IPS-15b (cell line): ENCODE measurements around the gene NAV2.

ENCODE experiments used
- H3K27me3 ChIP-seq: one replicate; pipeline ENCODE4 v1.6.1; 2013; ENCODE audit warnings: low read length; ENCODE audit not compliant: control insufficient read depth, insufficient read depth
- H3K36me3 ChIP-seq: one replicate; pipeline ENCODE4 v1.6.1; 2013; ENCODE audit warnings: low read length; ENCODE audit not compliant: control insufficient read depth, insufficient read depth
- H3K4me1 ChIP-seq: one replicate; pipeline ENCODE4 v1.6.1; 2013; ENCODE audit warnings: mild to moderate bottlenecking, low read length; ENCODE audit not compliant: control insufficient read depth, insufficient read depth
- H3K4me3 ChIP-seq: one replicate; pipeline ENCODE4 v1.5.1; 2013; ENCODE audit warnings: low read depth, low read length
- H3K9ac ChIP-seq: one replicate; pipeline ENCODE4 v1.6.1; 2013; ENCODE audit warnings: low read depth, mild to moderate bottlenecking, low read length
- H3K9me3 ChIP-seq: one replicate; pipeline ENCODE4 v1.6.1; 2013; ENCODE audit warnings: mild to moderate bottlenecking, low read length; ENCODE audit not compliant: control insufficient read depth, insufficient read depth

Gene NAV2

DNA sequence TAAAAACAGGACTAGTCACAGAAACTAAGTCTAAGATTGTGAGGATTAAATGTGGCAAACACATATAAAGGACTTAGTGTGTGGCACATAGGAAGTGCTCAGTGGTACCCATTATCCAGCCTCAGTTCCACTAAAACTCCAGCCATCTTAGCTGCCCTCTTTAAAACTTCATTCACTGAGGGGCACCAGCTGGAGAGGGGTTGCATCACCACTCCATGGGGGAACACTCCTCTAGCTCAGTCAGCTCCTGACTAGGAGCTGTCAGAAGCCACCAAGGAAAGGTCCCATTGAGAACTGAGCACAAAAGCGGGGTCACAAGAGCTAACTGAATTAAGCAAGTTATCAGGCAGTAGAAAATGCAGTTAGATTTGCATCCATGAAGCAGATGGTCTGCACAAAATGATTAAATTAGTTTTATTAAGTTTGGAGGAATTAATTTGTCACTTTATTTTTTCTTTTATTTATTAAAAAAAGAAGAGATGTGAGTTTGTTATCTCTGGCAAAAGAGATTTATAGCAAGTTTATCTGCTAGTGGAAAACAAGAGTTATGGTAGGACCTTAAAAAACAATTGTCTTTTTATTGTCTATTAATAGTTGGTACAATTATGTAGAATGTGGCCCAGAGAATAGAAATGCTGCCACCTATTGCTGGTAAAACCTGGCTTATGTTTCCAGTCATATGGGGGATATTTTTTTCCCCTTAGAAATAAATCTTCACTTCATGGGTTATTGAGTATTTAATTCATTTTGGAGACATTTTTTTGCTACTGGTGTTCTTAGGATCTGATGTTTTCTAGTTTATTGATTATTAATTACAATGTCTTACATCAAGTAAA is 95.7 kb downstream of the NAV2 start:
- Histone ChIP-seq H3K36me3 (no peaks in the 10 kb centered on the region), H3K4me1 (peaks cover 38% of the 10 kb centered on the region), H3K9me3 (no peaks in the 10 kb centered on the region), H3K27me3 (no peaks in the 10 kb centered on the region), H3K9ac (no peak overlapping the region), H3K4me3 (no peak overlapping the region)

DNA sequence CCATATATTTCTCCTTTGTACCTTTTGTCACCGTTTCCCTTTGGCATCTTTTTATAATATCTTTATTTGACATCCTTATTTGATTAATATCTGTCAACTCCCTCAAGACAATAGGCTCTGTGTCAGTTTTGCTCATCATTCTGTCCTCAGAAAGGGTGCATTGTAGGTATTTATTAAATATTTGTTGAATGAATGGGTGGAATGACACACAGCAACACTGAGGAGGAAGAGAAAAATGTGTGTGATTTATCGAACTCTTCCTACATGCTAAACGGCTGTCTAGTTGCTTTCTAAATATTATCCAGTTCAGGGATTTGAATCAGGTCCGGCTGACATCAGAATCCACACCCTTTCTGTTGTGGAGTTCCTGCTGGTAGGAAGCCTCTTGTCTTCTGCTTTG is 98.2 kb downstream of the NAV2 start:
- H3K4me3 ChIP-seq = no peak overlapping the region
- no peaks in the 10 kb centered on the region for H3K9me3 ChIP-seq
- H3K9ac ChIP-seq = no peak overlapping the region
- H3K36me3 ChIP-seq = no peaks in the 10 kb centered on the region
- H3K27me3 ChIP-seq = no peaks in the 10 kb centered on the region
- H3K4me1 ChIP-seq = peaks cover 39% of the 10 kb centered on the region

DNA sequence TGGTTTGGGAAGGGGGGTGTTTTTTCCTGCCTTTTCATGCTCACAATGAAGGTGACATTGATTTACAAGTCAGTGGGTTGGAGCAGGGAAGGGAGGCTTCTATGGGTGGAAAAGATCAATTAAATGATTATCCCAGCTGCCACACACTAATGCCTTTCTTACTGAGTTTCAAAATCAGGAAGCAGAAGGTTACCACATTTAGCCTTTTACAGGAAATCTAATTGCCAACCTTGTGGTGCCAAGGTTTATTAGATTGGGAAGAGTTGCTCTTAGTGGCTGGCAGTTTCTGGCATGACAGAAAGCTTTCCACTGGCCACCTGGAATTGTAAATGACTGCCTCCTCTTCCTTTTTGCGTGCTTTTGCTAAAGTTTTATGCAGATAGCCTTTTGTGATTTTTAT is 98.7 kb downstream of the NAV2 start:
- Histone ChIP-seq H3K27me3 (no peaks in the 10 kb centered on the region), H3K9me3 (no peaks in the 10 kb centered on the region), H3K4me3 (no peak overlapping the region), H3K4me1 (peaks cover 45% of the 10 kb centered on the region), H3K36me3 (no peaks in the 10 kb centered on the region), H3K9ac (no peak overlapping the region)

DNA sequence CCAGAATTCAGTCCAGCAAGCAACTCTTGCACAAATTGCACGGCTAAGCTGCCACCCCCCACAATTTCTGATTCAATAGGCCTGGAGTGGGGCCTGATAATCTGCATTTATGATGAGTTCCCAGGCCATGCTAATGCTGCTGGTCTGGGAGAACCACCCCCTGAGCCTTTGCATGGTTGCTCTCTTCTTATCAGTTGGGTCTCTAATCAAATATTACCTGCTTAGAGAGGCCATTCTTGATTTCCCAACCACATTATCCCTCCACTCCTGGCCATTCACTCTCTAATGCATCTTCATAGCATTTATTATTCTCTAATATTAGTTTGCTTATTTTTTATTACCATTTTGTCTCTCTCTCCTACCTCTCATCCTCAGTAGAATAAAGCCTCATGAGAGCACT is 99.5 kb downstream of the NAV2 start:
- H3K4me3 ChIP-seq = no peak overlapping the region
- no peaks in the 10 kb centered on the region for H3K36me3 ChIP-seq
- peaks cover 52% of the 10 kb centered on the region for H3K4me1 ChIP-seq
- no peaks in the 10 kb centered on the region for H3K9me3 ChIP-seq
- no peaks in the 10 kb centered on the region for H3K27me3 ChIP-seq
- H3K9ac ChIP-seq = no peak overlapping the region

DNA sequence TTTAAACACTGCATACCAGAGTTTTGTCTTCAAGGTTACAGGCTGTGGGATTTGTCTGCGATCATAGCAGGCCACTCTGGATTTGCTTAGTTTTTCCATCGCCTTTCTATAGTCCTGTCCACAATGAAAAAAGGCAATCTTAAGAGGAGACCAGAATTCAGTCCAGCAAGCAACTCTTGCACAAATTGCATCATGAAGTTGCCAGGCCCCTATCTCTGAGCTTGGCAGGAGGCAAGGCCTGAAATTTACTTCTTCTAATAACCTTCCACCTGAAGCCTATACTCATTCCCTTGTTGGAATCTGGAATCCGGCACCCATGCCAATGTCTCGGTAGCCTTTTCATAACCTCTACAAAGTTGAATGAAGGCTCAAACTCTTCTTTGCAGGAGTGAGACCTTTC is 100.1 kb downstream of the NAV2 start:
- H3K36me3 ChIP-seq = no peaks in the 10 kb centered on the region
- no peaks in the 10 kb centered on the region for H3K9me3 ChIP-seq
- H3K27me3 ChIP-seq = no peaks in the 10 kb centered on the region
- H3K4me3 ChIP-seq = no peak overlapping the region
- no peak overlapping the region for H3K9ac ChIP-seq
- H3K4me1 ChIP-seq = peaks cover 54% of the 10 kb centered on the region

DNA sequence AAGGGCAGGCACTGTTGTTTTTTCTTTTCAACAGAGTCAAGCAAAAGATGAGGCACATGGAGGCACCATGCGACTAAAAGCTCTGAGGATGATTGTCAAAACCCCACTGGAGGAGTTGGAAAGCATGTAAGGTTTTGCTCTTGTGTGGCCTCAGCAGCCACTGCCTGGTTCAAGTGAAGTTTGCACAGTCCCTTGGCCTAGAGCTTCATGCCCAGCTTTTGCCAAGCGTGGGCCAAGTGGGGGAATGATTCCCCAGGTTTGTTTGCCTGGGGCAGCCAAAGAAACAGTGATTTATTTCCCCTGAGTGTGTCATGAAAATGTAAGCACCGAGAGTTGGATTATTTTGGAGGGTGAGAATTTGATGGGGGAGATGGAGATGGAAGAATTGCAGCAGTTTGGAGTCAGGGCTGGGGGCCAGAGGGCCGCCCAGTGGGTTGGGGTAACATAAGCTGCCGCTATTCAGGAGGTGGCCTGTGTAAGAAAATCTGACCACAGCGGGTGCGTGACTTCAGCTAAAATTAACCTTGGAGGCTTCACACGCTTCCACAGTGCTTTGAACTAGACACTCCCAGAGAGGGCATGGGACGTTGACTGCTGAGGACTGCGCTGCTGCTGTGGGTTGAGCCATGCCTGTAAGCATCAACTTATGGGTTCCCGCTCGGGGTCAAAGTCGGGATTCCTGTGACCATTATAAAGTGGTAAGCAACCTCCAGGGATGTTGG is 100.7 kb downstream of the NAV2 start:
- Histone ChIP-seq H3K27me3 (no peaks in the 10 kb centered on the region), H3K4me1 (peaks cover 49% of the 10 kb centered on the region), H3K4me3 (no peak overlapping the region), H3K36me3 (no peaks in the 10 kb centered on the region), H3K9me3 (no peaks in the 10 kb centered on the region), H3K9ac (no peak overlapping the region)

DNA sequence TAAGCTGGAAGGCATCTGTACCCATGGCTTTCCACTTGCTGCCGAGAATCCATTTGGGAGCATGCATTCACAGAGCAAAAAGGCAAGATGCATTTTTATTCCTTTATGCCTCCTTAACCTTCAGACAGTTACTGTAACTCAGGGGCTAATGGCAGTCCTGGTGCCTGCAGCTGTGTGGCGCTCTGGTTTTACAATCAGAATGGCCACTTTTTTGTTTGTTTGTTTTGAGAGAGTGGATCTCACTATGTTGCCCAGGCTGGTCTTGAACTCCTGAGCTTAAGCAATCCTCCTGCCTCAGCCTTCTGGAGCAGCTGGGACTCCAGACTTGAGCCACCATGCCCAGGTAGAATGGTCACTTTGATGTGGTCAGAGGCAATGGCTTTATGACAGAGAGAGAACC is 101.8 kb downstream of the NAV2 start:
- Histone ChIP-seq H3K9ac (no peak overlapping the region), H3K4me1 (peaks cover 52% of the 10 kb centered on the region), H3K9me3 (no peaks in the 10 kb centered on the region), H3K27me3 (no peaks in the 10 kb centered on the region), H3K4me3 (no peak overlapping the region), H3K36me3 (no peaks in the 10 kb centered on the region)

DNA sequence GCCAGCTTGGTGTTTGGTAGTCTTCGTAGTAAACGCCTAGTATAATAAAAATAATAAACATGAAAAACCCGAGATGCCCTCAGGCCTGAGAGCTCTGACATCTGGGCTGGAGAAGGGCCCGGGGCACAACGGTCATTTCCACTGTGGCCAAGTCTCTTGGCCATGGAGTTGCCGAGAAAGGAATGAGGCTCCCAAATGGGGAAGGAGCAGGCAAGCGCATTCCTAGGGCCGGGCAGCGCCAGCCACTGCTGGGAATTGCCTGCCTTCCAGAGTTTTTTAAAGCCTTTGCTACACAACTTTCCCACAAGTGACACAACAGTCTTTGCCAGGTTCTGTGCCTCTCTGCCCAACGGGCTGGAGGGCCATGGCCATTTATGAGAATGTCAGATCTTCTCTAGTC is 103.4 kb downstream of the NAV2 start:
- Histone ChIP-seq H3K4me1 (peaks cover 59% of the 10 kb centered on the region), H3K9me3 (no peaks in the 10 kb centered on the region), H3K27me3 (no peaks in the 10 kb centered on the region), H3K36me3 (no peaks in the 10 kb centered on the region), H3K9ac (no peak overlapping the region), H3K4me3 (no peak overlapping the region)

DNA sequence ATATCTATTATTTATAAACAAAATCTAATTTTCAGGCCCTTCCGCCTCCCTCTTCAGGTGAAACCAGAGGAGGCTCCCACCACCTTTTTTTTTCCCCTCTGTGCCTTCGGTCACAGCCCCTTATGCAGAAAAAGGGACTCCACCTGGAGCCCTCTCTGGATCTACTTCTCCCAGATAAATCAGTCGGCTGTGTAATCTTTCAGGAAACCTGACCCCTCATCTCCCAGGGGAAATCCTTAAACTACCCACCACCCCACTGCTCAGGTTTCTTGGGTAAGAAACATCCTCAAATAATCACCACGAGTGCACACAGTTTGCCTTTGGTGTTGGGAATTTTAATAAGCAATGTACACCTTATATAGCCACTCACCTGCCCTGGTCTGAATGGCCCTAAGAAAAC is 104.2 kb downstream of the NAV2 start:
- Histone ChIP-seq H3K9ac (no peak overlapping the region), H3K4me1 (peaks cover 55% of the 10 kb centered on the region), H3K36me3 (no peaks in the 10 kb centered on the region), H3K27me3 (no peaks in the 10 kb centered on the region), H3K4me3 (peak overlapping the region; percentile 24), H3K9me3 (no peaks in the 10 kb centered on the region)

DNA sequence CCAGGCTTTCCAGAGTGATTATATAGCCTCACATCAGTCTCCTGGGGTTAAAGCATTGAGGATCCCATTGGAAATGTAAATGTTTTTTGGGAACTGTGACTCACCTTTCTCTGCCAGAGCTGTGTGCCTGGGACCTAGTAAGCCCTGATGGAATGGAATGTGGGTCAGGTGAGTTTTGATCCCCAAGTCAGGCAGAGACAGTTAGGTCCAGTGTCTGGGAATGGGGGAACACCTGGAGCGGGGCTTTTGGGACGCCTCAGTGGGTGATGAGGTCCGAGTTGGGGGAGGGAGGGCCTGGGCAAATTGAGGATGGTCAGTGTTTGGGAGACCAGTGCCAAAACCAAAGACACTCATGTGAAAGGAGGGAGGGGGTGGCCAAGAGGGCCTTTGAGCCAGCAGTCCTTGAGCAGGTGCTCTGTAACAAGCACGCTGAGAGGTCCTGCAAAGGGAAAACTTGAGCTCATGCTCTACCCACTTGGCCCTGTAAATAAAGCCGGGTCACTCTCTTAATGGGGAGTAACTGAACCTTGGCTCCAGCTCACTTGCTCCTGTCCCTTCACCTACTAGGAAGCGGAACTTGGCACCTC is 104.7 kb downstream of the NAV2 start:
- Histone ChIP-seq H3K4me1 (peaks cover 56% of the 10 kb centered on the region), H3K36me3 (no peaks in the 10 kb centered on the region), H3K9me3 (no peaks in the 10 kb centered on the region), H3K4me3 (peak overlapping the region; percentile 24), H3K9ac (peak overlapping the region; percentile 38), H3K27me3 (no peaks in the 10 kb centered on the region)

DNA sequence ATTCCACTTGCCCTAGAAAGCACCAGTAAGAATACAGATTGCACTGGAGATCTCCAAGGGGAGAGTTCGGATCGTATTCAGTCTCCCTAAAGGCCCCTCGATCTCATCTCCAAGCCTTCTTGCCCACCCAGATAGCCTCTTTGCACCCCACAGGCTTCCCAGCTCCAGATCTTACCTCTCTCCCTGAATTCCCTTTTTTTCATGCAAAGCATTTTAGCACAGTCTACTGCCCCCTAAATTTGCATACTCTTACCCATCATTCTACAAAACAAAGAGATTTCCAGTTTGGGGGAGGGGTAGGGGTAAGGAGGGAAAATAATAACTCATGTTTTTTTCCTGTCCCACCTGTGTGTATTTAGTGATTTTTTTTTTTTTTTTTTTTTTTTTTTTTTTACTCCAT is 105.2 kb downstream of the NAV2 start:
- Histone ChIP-seq H3K9me3 (no peaks in the 10 kb centered on the region), H3K4me1 (peaks cover 55% of the 10 kb centered on the region), H3K4me3 (peak overlapping the region; percentile 24), H3K36me3 (no peaks in the 10 kb centered on the region), H3K9ac (peak overlapping the region; percentile 38), H3K27me3 (no peaks in the 10 kb centered on the region)

DNA sequence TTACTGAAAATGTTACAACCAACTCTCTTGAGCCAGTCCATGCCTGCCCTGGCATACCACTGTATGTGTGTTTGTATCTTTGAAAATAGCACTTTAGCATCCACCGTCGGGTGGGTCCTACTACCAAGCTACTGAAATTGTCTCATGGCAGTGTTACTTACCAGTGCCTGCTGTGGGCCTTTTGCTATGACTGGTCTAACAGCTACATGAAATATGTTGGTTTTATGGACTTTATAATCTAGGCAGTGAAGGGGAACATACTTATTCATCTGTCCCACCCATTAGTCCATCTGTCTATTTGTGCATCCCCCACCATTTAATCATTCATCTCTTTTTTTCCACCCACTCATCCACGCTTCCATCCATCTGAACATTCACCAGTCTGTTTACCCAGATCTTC is 106.0 kb downstream of the NAV2 start:
- H3K4me1 ChIP-seq = peaks cover 55% of the 10 kb centered on the region
- no peaks in the 10 kb centered on the region for H3K36me3 ChIP-seq
- no peaks in the 10 kb centered on the region for H3K27me3 ChIP-seq
- H3K9me3 ChIP-seq = no peaks in the 10 kb centered on the region
- no peak overlapping the region for H3K4me3 ChIP-seq
- no peak overlapping the region for H3K9ac ChIP-seq
